Fibroblast of the aortic adventitia (primary cell): ENCODE measurements around the gene GNG11. TPM values are rescaled to one million over a fixed set of nuclear protein-coding genes. Genes with fewer than 3 reads are reported as not detected.

ENCODE experiments used
- DNase-seq: peaks from one replicate; pipeline ENCODE4 v3.0.0-alpha.2; 2010; ENCODE audit warnings: low read depth
- H3K4me3 ChIP-seq: 2 replicates; pipeline ENCODE4 v1.5.1; 2011; ENCODE audit warnings: low read depth, mild to moderate bottlenecking, control low read depth, low read length, moderate library complexity
- CTCF ChIP-seq: IDR thresholded peaks from 2 replicates; pipeline ENCODE4 v1.5.1; 2011; ENCODE audit warnings: mild to moderate bottlenecking, low read length, control low read depth, inconsistent platforms; ENCODE audit not compliant: insufficient read depth
- total RNA-seq: library from RNA; depleted of rRNA; stranded (reverse); fragments of >200 nt; gene quantifications from 2 replicates; pipeline ENCODE4 v1.2.3, GENCODE V29; 2012; ENCODE audit warnings: low replicate concordance

GNG11 gene
- total RNA-seq, 1 donor = 37.0 TPM

- no peak for TF ChIP-seq CTCF
- H3K4me3 ChIP-seq = no peak overlapping the region
- no peak for DNase-seq
Observed at GRCh38 chr7:93960986-93961385, 39.5 kb downstream of the GNG11 start.

- DNase-seq = no peak
- H3K4me3 ChIP-seq = no peak overlapping the region
- no peak for TF ChIP-seq CTCF
Observed at GRCh38 chr7:93964262-93964661, 42.7 kb downstream of the GNG11 start.

- H3K4me3 ChIP-seq = no peak overlapping the region
- TF ChIP-seq CTCF = no peak
- DNase-seq = no peak
Observed at GRCh38 chr7:93964813-93965212, 43.3 kb downstream of the GNG11 start.

GRCh38 chr7:93968911-93969620 is 47.5 kb downstream of the GNG11 start:
- TF ChIP-seq CTCF = no peak
- DNase-seq = peak; percentile 62
- H3K4me3 ChIP-seq = no peak overlapping the region

GRCh38 chr7:93972029-93972725 is 50.6 kb downstream of the GNG11 start:
- TF ChIP-seq CTCF = no peak
- H3K4me3 ChIP-seq = no peak overlapping the region
- DNase-seq = no peak

- H3K4me3 ChIP-seq = no peak overlapping the region
- DNase-seq = peak; percentile 45
- TF ChIP-seq CTCF = no peak
Observed at GRCh38 chr7:93973134-93973533, 51.6 kb downstream of the GNG11 start.
